SK-N-SH (cell line): ENCODE data around the gene HDAC4. TPM values are rescaled to one million over a fixed set of nuclear protein-coding genes. Genes with fewer than 3 reads are reported as not detected.
A peak's percentile ranks its signal among the peaks of the same experiment; 100 is the strongest.

Experiments used
- CTCF ChIA-PET: fragments of 300-600, 350-600 bp; formaldehyde crosslinking; extraction: SDS; loops from one replicate; lab custom pipeline; 2021; lab: Yijun Ruan, JAX
- POLR2A ChIA-PET: fragments of 350-600 bp; sonication (Branson Sonifier 250); formaldehyde crosslinking; extraction: SDS; loops from one replicate; lab custom pipeline; 2020; ENCODE audit warnings: antibody characterized with exemption, inconsistent platforms; lab: Yijun Ruan, JAX
- DNase-seq: peaks from one replicate; pipeline ENCODE4 v3.0.0; 2012
- H2AFZ ChIP-seq: fragments of 200-600 bp; sonication (generic); 2 replicates; pipeline ENCODE4 v1.8.1; 2016; ENCODE audit warnings: antibody characterized with exemption, mild to moderate bottlenecking, low read depth
- H3F3A ChIP-seq: fragments of 200-600 bp; sonication (generic); replicated peaks from 2 replicates; pipeline ENCODE3; 2016; ENCODE audit warnings: antibody characterized with exemption, mild to moderate bottlenecking; ENCODE audit not compliant: insufficient read depth
- H3K27ac ChIP-seq, 2 experiments: fragments of 200-500 bp in 1 of 2; fragments of 200-600 bp in 1 of 2; sonication (Bioruptor generic) in 1 of 2; sonication (generic), shearing (Covaris generic) in 1 of 2; 2 replicates each; pipeline versions ENCODE4 v1.5.1 to v1.6.1; 2014 to 2016; ENCODE audit warnings: low read depth in 2 of 2, inconsistent platforms in 1 of 2, low read length in 1 of 2, mild to moderate bottlenecking in 1 of 2, mixed read lengths in 1 of 2
- H3K27me3 ChIP-seq: fragments of 200-600 bp; sonication (generic), shearing (Covaris generic); 2 replicates; pipeline ENCODE4 v1.6.1; 2016; ENCODE audit warnings: mixed run types; ENCODE audit not compliant: insufficient read depth
- H3K36me3 ChIP-seq, 2 experiments: fragments of 200-500 bp in 1 of 2; fragments of 200-600 bp in 1 of 2; sonication (Bioruptor generic) in 1 of 2; sonication (generic) in 1 of 2; replicated peaks in 1 of 2; 2 replicates each; pipeline versions ENCODE3 to v1.5.1; 2014 to 2016; ENCODE audit warnings: low read length in 1 of 2, mild to moderate bottlenecking in 1 of 2; ENCODE audit not compliant: insufficient read depth in 2 of 2, control insufficient read depth in 1 of 2
- H3K4me1 ChIP-seq, 2 experiments: fragments of 200-500 bp in 1 of 2; fragments of 200-600 bp in 1 of 2; sonication (Bioruptor generic) in 1 of 2; sonication (generic), shearing (Covaris generic) in 1 of 2; 2 replicates each; pipeline versions ENCODE4 v1.5.1 to v1.6.1; 2014 to 2016; ENCODE audit warnings: low read depth in 1 of 2, low read length in 1 of 2, mixed run types in 1 of 2; ENCODE audit not compliant: insufficient read depth in 2 of 2, control insufficient read depth in 1 of 2
- H3K4me2 ChIP-seq: fragments of 200-600 bp; sonication (generic), shearing (Covaris generic); 2 replicates; pipeline ENCODE4 v1.6.1; 2017; ENCODE audit warnings: mixed run types
- H3K4me3 ChIP-seq, 2 experiments: fragments of 200-500 bp in 1 of 2; fragments of 200-600 bp in 1 of 2; sonication (Bioruptor generic) in 1 of 2; sonication (generic), shearing (Covaris generic) in 1 of 2; 2 replicates each; pipeline versions ENCODE4 v1.5.1 to v1.8.1; 2014 to 2016; ENCODE audit warnings: low read depth in 2 of 2, inconsistent platforms in 1 of 2, low read length in 1 of 2, mild to moderate bottlenecking in 1 of 2, mixed read lengths in 1 of 2, moderate library complexity in 1 of 2
- H3K79me2 ChIP-seq: fragments of 200-600 bp; sonication (generic); 2 replicates; pipeline ENCODE4 v1.8.1; 2017; ENCODE audit warnings: mild to moderate bottlenecking; ENCODE audit not compliant: insufficient read depth
- H3K9ac ChIP-seq: fragments of 200-600 bp; sonication (generic); 2 replicates; pipeline ENCODE4 v1.6.1; 2017; ENCODE audit warnings: mixed run types
- H3K9me2 ChIP-seq: fragments of 200-600 bp; sonication (generic); 2 replicates; pipeline ENCODE4 v1.6.1; 2017; ENCODE audit warnings: mixed run types
- H3K9me3 ChIP-seq: fragments of 200-600 bp; sonication (generic); 2 replicates; pipeline ENCODE4 v1.6.1; 2017; ENCODE audit warnings: mixed run types, mild to moderate bottlenecking, moderate library complexity
- H4K20me1 ChIP-seq: fragments of 200-600 bp; sonication (generic); 2 replicates; pipeline ENCODE4 v1.6.1; 2017; ENCODE audit warnings: mild to moderate bottlenecking, mixed run types; ENCODE audit not compliant: insufficient read depth
- CTCF ChIP-seq: fragments of 200-600 bp; sonication (generic); IDR thresholded peaks from 2 replicates; pipeline ENCODE4 v1.6.1; 2017; ENCODE audit warnings: antibody characterized with exemption, mild to moderate bottlenecking, moderate library complexity
- ELF1 ChIP-seq: IDR thresholded peaks from 2 replicates; pipeline ENCODE4 v1.4.0; 2012
- EP300 ChIP-seq, 2 experiments: IDR thresholded peaks; 2 replicates each; pipeline versions ENCODE4 v1.4.0 to v1.6.1; 2012; ENCODE audit warnings: borderline replicate concordance in 1 of 2, low read depth in 1 of 2, low read length in 1 of 2
- FOSL2 ChIP-seq: IDR thresholded peaks from 2 replicates; pipeline ENCODE4 v1.4.0; 2012; ENCODE audit warnings: low read depth, mild to moderate bottlenecking, moderate library complexity, borderline replicate concordance
- FOXJ3 ChIP-seq: sonication (generic); formaldehyde crosslinking; IDR thresholded peaks from 2 replicates; pipeline ENCODE4 v1.5.1; 2020; ENCODE audit warnings: mild to moderate bottlenecking, missing genetic modification reagents
- GABPA ChIP-seq: IDR thresholded peaks from 2 replicates; pipeline ENCODE4 v1.4.0; 2012; ENCODE audit warnings: low read depth, mild to moderate bottlenecking
- GATA2 ChIP-seq: sonication (generic); formaldehyde crosslinking; IDR thresholded peaks from 2 replicates; pipeline ENCODE4 v1.5.0; 2020; ENCODE audit warnings: mild to moderate bottlenecking, missing genetic modification reagents
- JUND ChIP-seq: IDR thresholded peaks from 2 replicates; pipeline ENCODE4 v1.4.0; 2012
- NFIC ChIP-seq: IDR thresholded peaks from 2 replicates; pipeline ENCODE4 v1.4.0; 2012; ENCODE audit warnings: borderline replicate concordance
- NRF1 ChIP-seq: IDR thresholded peaks from 2 replicates; pipeline ENCODE4 v1.6.1; 2012; ENCODE audit warnings: low read depth, mild to moderate bottlenecking, low read length
- POLR2AphosphoS5 ChIP-seq: IDR thresholded peaks from 2 replicates; pipeline ENCODE4 v1.6.1; 2012; ENCODE audit warnings: low read depth, low read length
- RAD21 ChIP-seq: IDR thresholded peaks from 2 replicates; pipeline ENCODE4 v1.6.1; 2012; ENCODE audit warnings: mild to moderate bottlenecking, low read length
- RCOR1 ChIP-seq: fragments of 150-350 bp; IDR thresholded peaks from 2 replicates; pipeline ENCODE4 v1.6.1; 2017; ENCODE audit warnings: antibody characterized with exemption, low read length
- REST ChIP-seq: IDR thresholded peaks from 2 replicates; pipeline ENCODE4 v1.6.1; 2012; ENCODE audit warnings: mild to moderate bottlenecking, low read depth, low read length, moderate library complexity
- SIN3A ChIP-seq: IDR thresholded peaks from 2 replicates; pipeline ENCODE4 v1.6.1; 2012; ENCODE audit warnings: low read depth, mild to moderate bottlenecking, low read length, moderate library complexity, borderline replicate concordance
- TAF1 ChIP-seq: IDR thresholded peaks from 2 replicates; pipeline ENCODE4 v1.6.1; 2012; ENCODE audit warnings: low read depth, mild to moderate bottlenecking, low read length, moderate library complexity, borderline replicate concordance
- TEAD4 ChIP-seq: IDR thresholded peaks from 2 replicates; pipeline ENCODE4 v1.4.0; 2012; ENCODE audit warnings: mild to moderate bottlenecking, borderline replicate concordance; ENCODE audit not compliant: insufficient read depth
- USF1 ChIP-seq: IDR thresholded peaks from 2 replicates; pipeline ENCODE4 v1.4.0; 2012; ENCODE audit warnings: low read depth, borderline replicate concordance
- YY1 ChIP-seq: IDR thresholded peaks from 2 replicates; pipeline ENCODE4 v1.4.0; 2012; ENCODE audit warnings: low read depth, mild to moderate bottlenecking
- WGBS: methylation state at CpG from one replicate; pipeline ENCODE4 v1.1.6; 2017; ENCODE audit warnings: low lambda C conversion rate; 5-methylcytosine and 5-hydroxymethylcytosine counted together
- polyA plus RNA-seq, 3 experiments: library from polyadenylated mRNA; depleted of rRNA; stranded (reverse); fragments of >200 nt; gene quantifications; 2 replicates each; pipeline ENCODE4 v1.2.3, GENCODE V29; 2012

The HDAC4 gene
- polyA plus RNA-seq, 1 of the 3 experiments (the other 2 are of a cell fraction) = 5.5 TPM

GRCh38 chr2:239274391-239275043, 126.3 kb downstream of the HDAC4 start (continued):
- TF ChIP-seq CTCF = no peak
- TF ChIP-seq TEAD4 = no peak
- no peak for TF ChIP-seq EP300 (IDR thresholded peaks at IDR 0.05; ENCODE audit: borderline replicate concordance in 1 of 2, low read depth in 1 of 2, low read length in 1 of 2)
- TF ChIP-seq, all 33 proteins: peak for 0

- CTCF ChIA-PET = interaction anchor here (0.9 to 1.2 kb wide), 4 partner anchors 129 to 719 kb away, joined by 3 read pairs; no protein-coding TSS in a partner anchor
- H3K9ac ChIP-seq = no peak overlapping the region
Observed at GRCh38 chr2:239273280-239274234, 127.3 kb downstream of the HDAC4 start.

GRCh38 chr2:239272626-239273025, 128.2 kb downstream of the HDAC4 start:
- H2AFZ ChIP-seq = no peak overlapping the region
- no peak overlapping the region for H3K9ac ChIP-seq
- no peaks in the 10 kb centered on the region for H3F3A ChIP-seq
- no peak for DNase-seq
- H3K9me3 ChIP-seq = no peaks in the 10 kb centered on the region
- peaks cover 9% of the 10 kb centered on the region; the same call in 1 of the 2 replicates for H3K79me2 ChIP-seq
- ChIA-PET POLR2A (no interaction called here), CTCF (interaction anchor here (1.0 to 1.2 kb wide), 3 partner anchors 56 to 719 kb away, joined by 3 read pairs; no protein-coding TSS in a partner anchor)
- H3K27ac ChIP-seq = peak overlapping the region in 1 of 2 experiments; percentile 100; a peak in 2 of 4 replicates
- peaks cover 26 to 82% of the 10 kb centered on the region in 2 experiments; a peak in 3 of 4 replicates for H3K4me1 ChIP-seq
- no peaks in the 10 kb centered on the region for H3K27me3 ChIP-seq
- no peaks in the 10 kb centered on the region for H4K20me1 ChIP-seq
- 100% methylated on average over 5 of the region's 9 CpGs for WGBS
- no peaks in the 10 kb centered on the region for H3K9me2 ChIP-seq
- no peak overlapping the region for H3K4me2 ChIP-seq
- H3K4me3 ChIP-seq = no peak overlapping the region
- no peaks in the 10 kb centered on the region for H3K36me3 ChIP-seq
- no peak for TF ChIP-seq EP300 (IDR thresholded peaks at IDR 0.05; ENCODE audit: borderline replicate concordance in 1 of 2, low read depth in 1 of 2, low read length in 1 of 2)
- no peak for TF ChIP-seq NRF1
- TF ChIP-seq NFIC = no peak
- TF ChIP-seq FOSL2 = no peak
- no peak for TF ChIP-seq REST
- TF ChIP-seq FOXJ3 = no peak
- no peak for TF ChIP-seq POLR2AphosphoS5
- TF ChIP-seq RCOR1 = no peak
- no peak for TF ChIP-seq SIN3A
- TF ChIP-seq JUND = no peak
- no peak for TF ChIP-seq USF1
- no peak for TF ChIP-seq RAD21

More at GRCh38 chr2:239273280-239274234, 127.3 kb downstream of the HDAC4 start:
- POLR2A ChIA-PET = interaction anchor here (1.1 kb wide), 1 partner anchor 125 kb away, joined by 3 read pairs; no protein-coding TSS in a partner anchor
- Histone ChIP-seq H3K4me1 (peaks cover 21 to 83% of the 10 kb centered on the region in 2 experiments; a peak in 3 of 4 replicates), H3K36me3 (no peaks in the 10 kb centered on the region), H4K20me1 (no peaks in the 10 kb centered on the region), H3K27ac (peak overlapping the region; percentile 82 to 100; a peak in 3 of 4 replicates), H3K27me3 (no peaks in the 10 kb centered on the region), H3K9me3 (no peaks in the 10 kb centered on the region), H3K9me2 (no peaks in the 10 kb centered on the region), H2AFZ (no peak overlapping the region), H3K4me2 (no peak overlapping the region), H3K4me3 (no peak overlapping the region), H3F3A (no peaks in the 10 kb centered on the region), H3K79me2 (peaks cover 9% of the 10 kb centered on the region; the same call in 1 of the 2 replicates)
- TF ChIP-seq ELF1 = no peak
- TF ChIP-seq YY1 = no peak
- no peak for TF ChIP-seq GABPA
- no peak for TF ChIP-seq TAF1
- TF ChIP-seq GATA2 (CRISPR knock-in tag) = no peak
- TF ChIP-seq NFIC = no peak
- no peak for TF ChIP-seq FOSL2
- 94% methylated on average over 23 of the region's 23 CpGs for WGBS
- no peak for DNase-seq
